GM12872 (cell line): ENCODE data around the gene MARF1.

Experiments used
- CTCF ChIP-seq: IDR thresholded peaks from 3 replicates; pipeline ENCODE4 v1.5.1; 2011; ENCODE audit warnings: low read depth, mild to moderate bottlenecking, low read length, moderate library complexity; ENCODE audit not compliant: insufficient read depth

MARF1 gene

GRCh38 chr16:15641753-15642556 is 999 bp downstream of the MARF1 start:
- TF ChIP-seq CTCF: no peak

GRCh38 chr16:15640966-15641365 is 2.0 kb downstream of the MARF1 start:
- TF ChIP-seq CTCF: no peak

GRCh38 chr16:15639061-15639568 is 3.8 kb downstream of the MARF1 start:
- no peak for TF ChIP-seq CTCF

- no peak for TF ChIP-seq CTCF
Observed at GRCh38 chr16:15636392-15636873, 6.5 kb downstream of the MARF1 start.

- no peak for TF ChIP-seq CTCF
Observed at GRCh38 chr16:15635926-15636325, 7.0 kb downstream of the MARF1 start.

GRCh38 chr16:15631730-15632409 is 11.1 kb downstream of the MARF1 start:
- TF ChIP-seq CTCF: no peak

- no peak for TF ChIP-seq CTCF
Observed at GRCh38 chr16:15621889-15622288, 21.1 kb downstream of the MARF1 start.
